ELR (cell line): ENCODE results near the gene HPS1.

Experiments
- DNase-seq: peaks from one replicate; pipeline ENCODE4 v3.0.0-alpha.2; 2015; ENCODE audit warnings: low read depth

Gene HPS1

GRCh38 chr10:98431016-98431415, 15.7 kb downstream of the HPS1 start:
- DNase-seq = peak; percentile 23

- no peak for DNase-seq
These were observed 16.3 kb downstream of the HPS1 start for GRCh38 chr10:98430427-98430826.

- no peak for DNase-seq
These were observed 17.2 kb downstream of the HPS1 start for GRCh38 chr10:98429320-98430072.

GRCh38 chr10:98427011-98427515, 19.7 kb downstream of the HPS1 start:
- DNase-seq = no peak

DNA sequence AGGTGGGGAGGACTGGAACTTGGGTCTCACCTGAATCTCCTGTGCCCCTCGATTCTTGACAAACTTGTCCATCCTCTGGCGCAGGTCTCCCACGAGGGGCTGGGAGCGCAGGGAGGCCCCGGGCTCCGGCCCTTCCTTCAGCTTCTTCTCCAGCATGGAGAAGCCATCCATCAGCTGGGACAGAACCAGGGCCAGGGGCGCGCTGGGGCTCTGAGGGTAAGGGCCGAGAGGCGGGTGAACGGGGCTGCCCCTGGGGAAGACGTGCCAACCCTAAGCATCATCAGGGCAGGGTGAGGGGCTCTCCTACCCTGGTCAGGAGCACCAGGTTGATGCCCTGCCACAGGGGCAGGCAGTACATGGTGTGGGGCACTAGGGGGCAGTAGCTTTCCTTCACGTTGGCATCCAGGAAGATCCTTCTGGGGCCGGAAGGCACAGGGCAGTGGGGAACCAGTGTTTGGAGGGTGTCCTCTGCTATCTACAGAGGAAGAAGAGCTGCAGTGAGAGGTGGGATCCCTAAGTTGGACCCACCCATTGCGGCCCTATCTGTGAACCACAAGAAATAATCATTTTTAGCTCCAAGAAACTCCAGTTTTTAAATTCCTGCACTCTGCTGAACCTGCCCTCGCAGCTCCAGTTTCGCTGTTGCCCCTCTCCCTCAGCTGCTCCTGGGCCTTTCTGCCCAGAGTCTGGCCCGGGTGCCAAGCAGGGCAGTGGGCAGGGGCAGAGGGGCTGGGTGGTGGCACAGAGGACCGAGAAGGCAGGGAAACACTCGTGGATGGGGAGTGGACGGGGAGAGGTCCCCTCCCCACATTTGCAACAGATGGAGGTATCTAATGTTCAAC, 21.0 kb downstream of the HPS1 start:
- DNase-seq = peak; percentile 68

DNA sequence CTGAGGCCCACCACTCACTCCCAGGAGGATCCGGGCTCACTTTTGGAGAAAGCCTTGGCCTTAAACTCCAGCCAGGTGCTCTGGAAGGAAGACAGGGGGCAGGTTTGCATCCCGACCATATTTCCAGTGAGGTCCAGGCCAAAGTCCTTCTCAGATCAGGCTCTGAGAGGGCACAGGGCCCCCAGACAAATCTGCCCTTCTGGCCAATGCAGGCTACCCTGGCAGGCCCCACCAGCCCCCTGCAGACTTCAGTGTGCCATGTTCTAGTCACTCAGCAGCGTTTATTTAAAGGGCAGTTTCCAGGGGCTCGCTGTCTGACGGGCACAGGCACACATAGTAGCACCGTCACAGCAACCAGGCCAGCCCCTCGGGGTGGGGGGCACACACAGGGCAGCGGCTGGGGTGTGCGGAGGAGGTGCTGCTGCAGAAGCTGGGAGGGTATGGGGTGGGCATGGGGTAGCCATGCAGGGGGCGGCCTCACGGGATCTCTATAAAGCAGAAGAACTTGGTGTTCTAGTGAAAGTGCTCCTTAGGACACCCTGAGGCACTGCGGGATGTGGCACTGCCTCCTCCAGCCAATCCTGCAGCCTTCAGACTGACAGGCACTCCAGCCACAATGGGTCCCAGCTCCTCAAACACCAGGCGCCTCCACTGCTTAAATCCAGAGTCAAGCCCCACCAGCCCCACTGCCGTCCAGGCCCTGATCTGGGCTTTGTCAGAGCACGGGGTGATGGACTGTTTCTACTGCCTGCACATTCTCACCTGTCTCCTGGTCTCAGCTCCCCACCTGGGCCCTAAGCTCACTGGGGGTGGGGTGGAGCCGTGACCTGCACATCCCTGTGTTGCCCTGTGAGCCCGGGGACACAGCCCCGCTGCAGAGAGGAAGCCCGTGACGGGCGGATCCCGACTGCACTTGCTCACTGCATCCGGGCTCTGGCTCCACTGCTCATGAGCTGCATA, 22.2 kb downstream of the HPS1 start:
- no peak for DNase-seq

GRCh38 chr10:98423691-98424120, 23.0 kb downstream of the HPS1 start:
- DNase-seq = no peak

- no peak for DNase-seq
These were observed 24.6 kb downstream of the HPS1 start for GRCh38 chr10:98422182-98422581.

- DNase-seq = no peak
These were observed 25.9 kb downstream of the HPS1 start for GRCh38 chr10:98420786-98421185.

DNA sequence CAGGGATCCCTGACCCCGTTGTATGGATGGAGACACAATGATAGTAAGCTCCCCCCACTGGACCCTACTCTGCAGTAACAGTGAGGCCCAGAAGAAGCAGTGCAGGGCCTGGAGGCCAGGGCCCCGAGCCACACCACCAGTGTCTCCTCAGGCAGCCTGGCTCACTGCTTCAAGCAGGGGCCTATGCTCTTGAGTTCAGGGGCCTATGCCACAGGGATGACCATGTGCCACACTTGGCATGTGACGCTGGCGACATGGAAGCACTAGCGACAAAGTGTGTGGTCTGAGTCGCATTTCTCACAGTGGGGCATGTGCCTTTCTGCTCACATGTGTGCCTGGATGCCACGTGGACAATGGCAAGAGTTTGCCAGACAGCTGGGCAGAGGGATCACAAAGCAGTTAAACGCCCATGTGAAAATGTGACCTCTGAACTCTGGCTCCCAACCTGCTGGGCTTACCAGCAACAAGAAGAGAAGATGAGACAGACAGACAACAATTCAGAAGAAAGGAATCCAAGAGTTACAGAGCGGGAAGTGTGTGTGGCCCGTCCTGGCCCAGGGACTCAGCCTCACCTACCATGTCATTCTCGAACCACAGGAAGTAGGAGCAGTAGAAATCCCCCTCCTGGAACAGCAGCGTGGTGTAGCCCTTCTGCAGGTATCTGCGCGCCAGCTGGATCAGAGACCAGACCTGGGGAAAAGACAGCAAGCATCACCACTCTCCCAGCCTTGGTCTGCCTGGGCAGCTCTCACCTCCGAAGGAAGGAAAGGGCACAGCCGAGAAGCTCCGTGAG, 27.1 kb downstream of the HPS1 start:
- no peak for DNase-seq

DNA sequence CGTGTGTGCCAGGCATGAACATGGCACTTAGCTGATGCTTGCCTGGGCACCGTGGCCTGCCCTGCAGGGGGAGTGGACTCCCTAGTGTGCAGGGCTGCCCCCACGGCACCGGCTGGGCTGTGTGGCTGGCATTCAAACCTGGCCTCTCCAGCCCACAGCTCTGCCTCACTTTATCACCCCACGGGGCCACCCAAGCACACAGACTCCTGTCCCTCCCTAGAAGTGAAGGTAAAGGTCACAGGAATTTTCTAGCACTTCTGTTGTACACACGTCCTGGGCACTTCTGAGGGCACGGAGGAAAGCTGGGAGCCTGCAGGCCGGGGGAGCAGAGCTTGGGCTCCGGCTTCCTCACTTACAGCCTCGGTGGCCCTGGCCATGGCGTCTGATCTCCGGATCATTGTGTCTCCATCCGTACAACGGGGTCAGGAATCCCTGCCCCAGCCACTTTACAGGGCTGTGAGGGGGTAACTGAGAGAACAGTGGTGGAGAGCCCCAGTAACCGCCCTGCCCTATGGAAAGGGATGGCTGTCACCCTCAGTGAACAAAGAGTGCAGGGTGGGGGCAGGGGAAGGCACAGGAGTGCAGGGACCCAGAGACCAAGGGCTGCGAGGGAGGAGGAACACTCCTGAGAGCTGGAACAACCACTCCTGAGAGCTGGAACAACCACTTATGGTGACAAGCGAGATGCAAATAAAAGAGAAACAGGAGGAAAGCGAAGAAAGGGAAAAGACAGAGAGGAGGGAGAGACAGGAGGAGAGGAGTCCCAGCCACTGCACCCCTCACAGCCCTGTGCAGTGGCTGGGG, 27.9 kb downstream of the HPS1 start:
- DNase-seq = no peak

DNA sequence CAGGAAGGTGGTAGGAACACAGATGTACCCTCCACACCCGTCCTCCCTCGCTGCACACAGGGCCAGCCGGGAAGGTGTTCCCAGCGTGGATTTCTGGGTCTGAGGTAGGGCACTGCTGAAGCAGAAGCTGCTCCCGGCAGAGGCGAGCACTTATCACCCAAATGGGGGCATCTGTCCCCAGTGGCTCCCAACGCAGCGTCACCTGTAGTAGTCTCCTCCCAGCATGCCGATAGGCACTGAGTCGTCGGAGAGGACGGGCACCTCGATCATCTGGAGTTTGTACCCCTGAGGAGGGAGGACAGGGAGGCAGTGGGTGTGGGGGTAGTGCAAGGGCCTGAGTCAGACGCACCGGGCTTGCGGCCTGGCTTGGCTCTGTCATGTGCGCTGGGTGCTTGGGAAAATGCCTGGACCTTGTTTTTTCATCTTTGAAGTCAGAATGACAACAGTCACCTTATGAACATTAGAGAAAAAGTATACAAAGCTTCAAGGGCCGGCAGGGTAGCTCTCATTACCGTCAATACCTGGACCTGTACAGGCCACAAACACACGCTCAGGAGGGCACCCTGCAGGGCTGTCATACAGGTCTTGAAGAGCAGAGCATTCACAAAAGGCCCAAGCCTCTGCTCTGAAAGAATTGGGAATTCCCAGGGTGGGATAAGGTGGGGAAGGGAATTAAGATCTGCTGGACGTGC, 28.6 kb downstream of the HPS1 start:
- DNase-seq = no peak

DNA sequence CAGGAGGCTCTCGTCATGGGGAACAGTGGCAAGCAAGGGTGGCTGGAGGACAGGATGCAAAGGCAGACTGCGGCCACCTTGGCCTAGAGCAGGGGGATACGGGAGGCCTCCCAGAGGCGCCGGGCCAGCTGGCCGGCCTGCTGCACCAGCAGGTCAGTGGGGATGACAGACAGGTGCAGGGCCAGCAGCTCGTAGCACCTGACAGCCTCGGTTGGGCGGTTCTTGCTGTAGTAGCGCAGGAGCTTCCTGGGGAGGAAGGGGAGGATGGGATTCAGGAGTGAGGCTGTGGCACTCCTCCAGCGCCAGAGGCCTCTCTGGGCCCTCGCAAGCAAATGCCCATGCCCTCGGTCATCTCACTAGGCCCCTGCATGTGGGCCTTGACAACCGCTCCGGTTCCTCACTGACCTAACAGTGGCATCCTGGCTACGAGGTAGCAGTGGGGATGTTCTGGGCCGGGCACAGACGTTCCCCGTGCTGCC, 29.2 kb downstream of the HPS1 start:
- no peak for DNase-seq

DNA sequence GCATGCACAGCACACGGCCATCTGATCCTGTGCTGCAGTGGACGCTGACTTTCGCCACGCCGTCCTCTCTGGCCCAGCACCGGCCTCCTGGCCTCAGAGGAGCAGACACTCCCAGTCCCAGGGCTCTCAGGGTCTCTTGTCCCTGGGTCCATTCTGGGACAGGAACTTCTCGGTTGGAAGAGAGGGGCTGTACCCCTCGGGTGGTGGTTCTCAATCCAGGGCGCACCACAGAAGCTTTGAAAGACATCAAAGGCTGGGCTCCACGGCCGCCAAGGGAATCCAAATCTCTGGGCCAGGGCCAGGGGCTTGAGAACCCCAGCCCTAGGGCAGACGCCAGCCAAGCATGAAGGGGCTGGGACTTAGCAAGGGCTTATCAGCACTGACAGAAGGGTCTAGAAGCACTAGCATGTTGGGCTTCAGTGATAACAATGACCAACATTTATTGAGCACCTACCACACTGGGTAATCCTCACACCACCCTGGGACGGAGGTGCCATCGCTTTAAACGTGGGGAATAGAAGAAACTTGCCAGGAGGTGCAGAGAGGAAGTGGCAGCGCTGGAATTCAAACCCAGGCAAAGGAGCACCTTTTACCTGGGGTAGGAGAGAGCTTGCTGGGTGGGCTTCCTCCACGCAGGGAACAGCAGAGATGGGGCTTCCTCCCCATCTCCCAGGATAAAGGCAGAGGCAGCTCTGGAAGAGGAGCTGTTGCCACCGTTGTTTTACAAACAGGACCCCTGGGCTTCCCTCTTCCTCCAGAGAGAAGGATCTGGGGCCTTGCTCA, 29.9 kb downstream of the HPS1 start:
- DNase-seq = no peak

- peak; percentile 11 for DNase-seq
These were observed 31.0 kb downstream of the HPS1 start for GRCh38 chr10:98415731-98416119.

- DNase-seq = peak; percentile 93
These were observed 31.6 kb downstream of the HPS1 start, which contains the start of gene PYROXD2 for GRCh38 chr10:98414932-98415730. PYROXD2 (minus strand) TSS chr10:98415182; CDS start chr10:98415135, 47 bp downstream.

DNA sequence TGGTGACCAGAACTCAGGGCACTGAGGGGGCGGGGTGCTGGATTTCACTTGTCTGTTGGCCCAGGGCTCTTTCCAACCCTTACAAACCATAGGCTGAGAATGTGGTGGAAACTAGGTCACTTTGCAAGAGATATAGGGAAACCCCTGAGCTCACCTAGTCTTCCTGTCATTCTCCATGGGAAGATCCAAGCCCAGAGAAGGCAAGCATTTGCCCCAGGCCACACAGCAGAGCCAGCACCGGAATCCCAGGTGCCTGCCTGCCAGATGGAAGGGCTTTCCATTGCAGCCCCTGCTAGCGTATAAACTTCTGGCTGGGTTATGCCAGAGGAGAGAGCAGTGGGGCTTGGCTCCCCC, 32.2 kb downstream of the HPS1 start:
- DNase-seq = no peak

DNA sequence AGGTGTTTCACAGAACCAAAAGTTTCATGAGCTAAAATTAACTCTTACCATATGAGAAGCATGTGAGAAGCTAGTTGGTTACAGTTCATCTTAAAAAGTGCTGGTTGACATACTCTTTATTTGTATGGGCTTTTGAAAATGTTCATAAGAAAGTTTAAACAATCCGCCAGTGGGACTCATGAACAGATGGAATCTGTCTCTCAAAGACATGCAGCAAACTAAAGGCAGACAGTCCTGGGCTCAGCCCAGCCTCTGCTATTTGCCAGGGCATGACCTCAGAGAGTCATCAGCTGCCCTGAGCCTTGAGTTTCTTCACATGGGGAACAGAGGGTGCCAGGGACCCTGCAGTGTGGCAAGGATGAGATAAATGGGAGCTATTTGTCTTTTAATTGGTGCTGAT, 35.0 kb downstream of the HPS1 start:
- no peak for DNase-seq
